IPS DF 4.7 (cell line): ENCODE data around the gene ERC2.

Source experiments
- DNase-seq: peaks from one replicate; pipeline ENCODE4 v3.0.0-alpha.2; 2013; ENCODE audit warnings: low spot score; ENCODE audit errors: extremely low read depth

ERC2 gene

DNA sequence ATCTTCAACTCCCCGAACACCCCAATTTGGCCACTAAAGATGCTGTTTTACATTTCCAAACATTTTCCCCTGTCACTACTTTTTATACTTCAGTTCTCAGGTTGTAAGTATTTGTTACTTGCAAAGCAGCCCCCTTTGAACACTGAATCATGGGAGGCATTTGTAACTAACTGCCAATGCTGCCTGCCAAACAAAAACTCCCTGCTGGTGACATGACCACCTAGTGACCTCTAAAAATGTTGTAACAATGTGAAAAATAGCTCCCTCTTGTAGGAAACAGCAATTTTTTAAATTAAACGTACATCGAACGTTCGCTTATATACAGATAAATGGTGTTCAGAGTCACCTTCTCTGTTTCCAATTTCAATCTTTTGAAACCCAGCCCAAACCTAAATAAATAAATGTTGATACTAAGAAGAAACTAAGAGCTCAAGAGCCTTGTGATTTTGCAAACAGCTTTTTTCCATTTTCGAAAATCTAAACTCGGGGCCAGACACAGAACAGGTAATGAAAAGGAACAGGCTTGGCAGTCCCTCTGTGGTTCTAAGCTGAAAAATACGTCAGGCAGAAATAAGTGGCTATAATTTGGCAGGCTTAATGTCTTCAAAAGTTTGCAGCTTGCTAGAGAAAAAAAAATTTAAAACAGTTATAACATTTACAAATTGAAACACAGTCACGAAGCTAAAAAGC lies 712.6 kb downstream of the ERC2 start:
- DNase-seq = no peak

DNA sequence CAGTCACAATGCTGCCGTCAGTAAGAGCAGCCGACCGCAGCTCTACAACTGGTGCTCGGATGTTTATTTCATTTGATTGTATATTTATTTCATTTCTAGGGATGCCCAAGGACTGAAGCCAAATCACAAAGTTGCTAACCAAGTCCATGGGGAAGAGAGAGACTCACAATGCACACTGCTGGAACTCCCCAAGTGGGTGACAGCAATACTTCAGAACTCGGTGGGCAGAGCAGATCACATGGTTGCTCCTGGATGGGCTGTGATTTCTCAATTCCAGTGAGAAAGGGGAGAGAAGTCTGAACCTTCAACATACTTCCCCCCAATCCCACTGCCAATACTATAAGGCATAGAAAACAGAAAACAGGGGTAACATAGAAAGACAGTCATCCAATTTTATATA lies 715.4 kb downstream of the ERC2 start:
- no peak for DNase-seq

DNA sequence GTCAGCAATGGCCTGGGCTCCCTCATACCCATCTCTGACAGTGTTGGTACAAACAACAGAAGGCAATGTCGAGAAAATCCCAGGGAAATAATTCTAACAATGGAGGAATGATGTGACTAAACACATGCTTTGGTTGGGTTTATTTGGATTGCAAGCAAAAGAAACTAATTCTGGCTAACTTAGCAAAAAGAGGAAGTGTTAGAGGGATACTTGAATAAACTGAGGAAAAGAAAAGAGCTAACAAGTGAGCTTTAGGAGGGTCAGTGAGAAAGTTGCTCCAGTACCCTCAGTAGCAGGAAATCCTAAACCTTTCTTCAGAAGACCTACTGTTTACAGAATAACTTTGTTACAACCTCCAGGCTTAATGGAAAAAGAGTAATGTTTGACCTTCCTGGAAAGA lies 716.5 kb downstream of the ERC2 start:
- DNase-seq = no peak

DNA sequence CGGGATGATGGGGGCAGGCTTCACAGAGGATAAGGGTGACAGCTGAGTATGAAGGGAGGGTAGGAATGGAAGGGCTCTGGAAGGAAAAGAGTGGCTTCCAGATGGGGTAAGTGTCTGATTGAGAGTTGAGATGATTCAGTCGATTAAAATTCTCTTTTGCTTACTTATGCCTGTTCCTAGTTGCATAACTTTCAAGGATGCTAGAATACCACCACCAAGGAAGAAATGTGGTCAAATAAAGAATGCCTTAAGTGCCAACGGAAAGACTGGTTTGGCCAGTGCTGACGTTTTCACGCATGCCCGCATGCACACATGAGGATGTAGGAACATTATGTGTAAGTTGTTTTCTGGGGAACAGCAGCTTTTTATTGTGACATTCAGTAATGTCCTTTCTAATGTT lies 717.7 kb downstream of the ERC2 start:
- no peak for DNase-seq

DNA sequence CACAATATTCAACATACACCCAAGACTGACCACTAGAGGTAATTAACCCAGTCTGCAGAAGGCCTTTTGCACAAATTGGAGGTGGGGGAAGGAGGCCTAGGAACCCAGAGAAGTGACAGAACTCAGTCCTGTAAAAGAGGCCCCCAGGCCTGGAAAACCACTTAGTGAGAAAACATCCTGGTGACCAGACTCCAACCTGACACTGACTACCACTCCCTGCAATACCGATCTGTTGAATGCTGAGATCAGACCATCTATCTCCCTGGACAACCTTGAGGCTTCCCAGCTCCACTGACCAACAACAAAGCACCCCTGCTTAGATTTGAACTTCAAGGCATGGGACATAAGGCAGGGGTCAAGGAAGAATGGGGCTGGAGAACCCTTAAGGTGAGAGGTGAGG lies 719.2 kb downstream of the ERC2 start:
- no peak for DNase-seq

DNA sequence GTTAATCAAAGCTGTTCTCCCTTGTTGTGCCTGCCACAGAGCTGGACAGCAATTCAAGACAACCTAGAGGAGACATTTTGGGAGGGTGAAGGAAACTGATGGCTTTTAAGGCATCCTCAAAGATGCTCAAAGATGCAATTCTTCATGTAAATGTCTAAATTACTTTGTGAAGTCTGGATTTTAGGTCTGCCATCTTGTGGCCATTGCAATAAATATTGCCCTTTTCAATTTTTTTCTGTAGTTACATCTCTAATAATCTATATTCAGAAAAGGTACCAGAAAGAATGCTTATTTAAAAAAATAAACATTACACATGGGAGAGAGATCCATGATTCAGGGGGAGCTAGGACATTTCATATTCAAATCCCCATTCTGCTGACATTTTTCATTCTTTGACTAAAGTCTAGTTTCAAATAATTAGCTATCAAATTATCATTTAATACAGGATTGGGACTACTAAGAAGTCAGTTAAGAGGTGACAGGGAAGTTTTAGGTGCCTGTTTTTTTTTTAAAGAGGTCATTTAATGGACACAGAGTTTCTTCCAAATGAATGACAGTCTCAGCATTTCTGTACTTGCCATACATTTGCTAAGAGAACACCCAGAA lies 721.4 kb downstream of the ERC2 start:
- DNase-seq = no peak

DNA sequence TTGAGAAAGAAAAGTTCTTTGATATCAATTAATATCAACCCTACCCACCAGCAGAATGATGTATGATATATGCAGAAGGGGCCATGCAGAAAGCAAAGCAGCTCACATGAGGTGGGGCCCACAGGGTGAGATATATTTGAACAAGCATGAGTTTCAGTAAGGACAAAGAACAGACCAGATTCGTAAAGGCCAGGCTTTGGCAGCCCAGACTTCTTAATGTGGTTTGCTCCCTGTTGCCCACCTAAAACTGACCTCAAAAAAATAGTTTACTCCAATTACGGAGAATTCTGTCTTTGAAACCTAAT lies 725.5 kb downstream of the ERC2 start:
- DNase-seq = no peak

DNA sequence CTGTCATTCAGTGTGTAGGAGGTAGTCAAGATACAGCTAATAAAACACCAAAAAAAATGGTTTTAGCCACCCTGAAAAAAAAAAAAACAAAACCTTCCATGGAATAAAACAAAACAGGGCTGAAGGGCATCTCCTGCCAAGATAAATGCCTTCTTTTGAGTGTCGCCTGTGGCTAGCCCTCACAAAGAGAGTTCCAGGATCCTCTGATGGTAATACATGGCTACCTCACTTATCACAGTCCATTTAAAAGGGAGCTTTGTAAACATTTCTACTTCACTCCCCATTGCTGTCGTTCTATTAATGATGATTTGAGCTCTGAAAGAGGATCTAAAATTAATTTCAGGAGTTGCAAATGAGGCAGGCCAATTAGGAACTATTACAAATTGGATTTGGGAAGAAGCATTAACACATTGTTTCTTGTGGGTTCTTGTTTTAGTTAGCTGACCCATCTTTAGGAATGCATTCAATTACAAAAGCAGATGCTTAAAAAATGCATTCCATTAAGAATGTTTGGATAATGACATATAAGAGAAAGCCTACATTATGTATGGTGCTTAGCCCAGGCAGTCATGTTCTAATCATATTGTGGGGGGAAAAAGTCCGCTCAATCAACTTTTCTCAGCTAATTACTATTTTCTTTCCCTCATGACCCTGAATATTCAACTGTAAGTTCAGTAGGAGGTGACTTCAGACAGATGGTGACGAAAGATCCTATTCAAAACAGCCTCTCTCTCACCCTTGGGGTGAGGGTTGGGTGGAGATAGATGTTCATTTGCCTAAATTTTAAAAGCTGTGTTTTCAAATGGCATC lies 726.0 kb downstream of the ERC2 start:
- no peak for DNase-seq

DNA sequence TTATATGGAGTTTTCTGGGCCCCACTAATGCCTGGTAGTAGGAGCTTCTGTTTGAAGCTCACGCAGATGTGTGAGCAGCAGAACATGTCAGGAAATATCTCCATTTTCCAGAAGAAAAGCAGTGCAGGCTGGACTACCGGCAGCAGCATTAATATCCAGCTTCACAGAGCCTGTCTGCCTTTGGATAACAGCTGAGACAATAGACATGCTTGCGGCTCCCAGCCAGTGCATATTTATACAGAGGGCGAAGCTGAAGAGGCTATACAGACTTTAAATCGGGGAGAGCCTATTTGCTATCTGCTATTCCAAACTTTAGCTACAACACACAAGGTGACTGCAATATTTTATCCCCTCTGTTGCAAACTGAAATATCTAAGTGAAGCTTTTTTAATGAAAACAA lies 731.1 kb downstream of the ERC2 start:
- no peak for DNase-seq

DNA sequence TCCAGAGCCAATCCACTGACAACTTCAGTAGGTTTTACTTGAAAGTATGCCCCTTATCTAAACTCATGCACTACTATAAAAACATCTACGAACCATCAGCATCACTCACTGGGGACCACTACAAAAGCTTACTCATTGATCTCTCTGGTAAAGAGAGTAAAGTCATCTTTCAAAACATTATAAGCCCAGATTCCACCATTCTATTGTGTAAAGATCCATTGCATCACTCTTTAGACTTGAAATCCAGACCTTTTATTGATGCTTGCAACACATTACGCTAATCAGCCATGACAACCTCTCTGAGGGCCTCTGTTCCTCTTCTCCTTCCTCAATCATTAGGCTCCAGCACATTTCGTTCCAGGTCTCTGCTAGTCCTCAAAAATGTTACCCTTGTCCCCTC lies 732.3 kb downstream of the ERC2 start:
- no peak for DNase-seq

DNA sequence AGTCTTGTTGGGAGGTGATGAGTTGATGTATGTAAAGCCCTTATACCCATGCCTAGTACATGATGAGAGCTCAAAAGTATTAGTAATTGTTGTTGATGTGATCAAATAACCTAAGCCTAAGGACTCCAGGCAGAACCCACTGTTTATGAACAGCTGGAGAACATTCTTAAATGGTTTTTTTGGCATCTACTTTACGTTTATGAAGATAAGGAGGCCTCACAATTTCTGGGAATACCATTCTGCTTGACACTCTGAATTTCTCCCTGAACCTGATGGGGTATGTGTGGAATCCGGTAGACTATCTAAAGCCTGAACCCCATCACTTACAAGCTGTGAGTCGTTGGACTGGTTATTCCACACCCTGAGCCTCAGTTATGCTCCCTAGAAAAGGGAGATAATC lies 736.5 kb downstream of the ERC2 start:
- no peak for DNase-seq

DNA sequence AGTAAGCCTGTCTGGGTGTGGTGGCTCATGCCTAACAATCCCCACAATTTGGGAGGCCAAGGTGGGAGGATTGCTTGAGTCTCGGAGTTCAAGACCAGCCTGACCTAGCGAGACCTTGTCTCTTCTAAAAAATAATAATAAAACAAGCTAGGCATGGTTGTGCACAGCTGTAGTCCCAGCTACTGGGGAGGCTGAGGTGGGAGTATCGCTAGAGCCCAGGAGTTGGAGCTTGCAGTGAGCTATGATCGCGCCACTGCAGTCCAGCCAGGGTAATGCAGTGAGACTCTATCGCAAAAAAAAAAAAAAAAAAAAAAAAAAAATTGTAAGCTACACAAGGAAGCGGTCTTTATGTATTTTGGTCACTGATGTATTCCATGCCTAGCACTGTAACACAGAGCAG lies 738.7 kb downstream of the ERC2 start:
- no peak for DNase-seq

DNA sequence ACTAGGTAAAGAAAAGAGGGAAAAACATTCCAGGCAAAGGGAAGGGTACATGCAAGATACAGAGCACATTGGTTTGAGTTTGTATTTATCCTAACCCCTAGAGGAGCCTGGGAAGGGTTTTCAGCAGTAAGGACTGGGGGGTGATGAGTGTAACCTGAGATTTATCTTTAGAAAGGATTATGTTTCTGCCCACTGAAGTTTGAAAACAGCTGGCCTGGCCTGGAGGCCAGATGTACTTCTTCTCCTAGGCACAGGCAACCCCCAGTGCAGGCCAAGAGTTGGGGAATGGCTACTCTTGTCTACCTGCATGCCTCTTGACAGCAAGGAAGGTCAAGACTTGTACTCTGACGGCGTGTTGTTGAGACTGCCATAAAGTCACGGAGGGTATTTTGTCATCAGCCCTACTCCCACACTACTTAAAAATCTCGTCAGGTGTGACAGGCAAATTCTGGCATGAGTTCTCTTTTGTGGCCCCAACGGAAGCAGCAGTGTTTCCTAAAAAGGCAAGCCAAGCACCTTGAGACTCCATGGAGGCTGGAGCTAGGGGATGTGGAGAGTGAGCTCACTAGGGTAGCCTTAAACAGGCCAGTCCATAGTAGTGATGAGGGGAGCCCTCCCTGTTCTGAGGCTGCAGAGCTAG lies 739.7 kb downstream of the ERC2 start:
- no peak for DNase-seq

DNA sequence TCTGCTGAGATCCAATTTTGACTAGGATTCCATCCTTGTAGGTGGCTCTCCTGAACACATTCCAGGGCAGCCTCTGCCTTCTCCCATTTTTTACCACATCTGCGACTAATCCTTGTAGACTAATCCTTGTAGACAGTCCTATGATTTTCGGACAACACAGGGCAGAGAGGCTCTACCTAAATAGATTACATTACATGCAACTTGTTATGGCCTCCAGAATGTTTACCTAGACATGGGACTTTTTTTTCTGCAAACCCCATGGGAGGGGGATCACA lies 741.8 kb downstream of the ERC2 start:
- no peak for DNase-seq

DNA sequence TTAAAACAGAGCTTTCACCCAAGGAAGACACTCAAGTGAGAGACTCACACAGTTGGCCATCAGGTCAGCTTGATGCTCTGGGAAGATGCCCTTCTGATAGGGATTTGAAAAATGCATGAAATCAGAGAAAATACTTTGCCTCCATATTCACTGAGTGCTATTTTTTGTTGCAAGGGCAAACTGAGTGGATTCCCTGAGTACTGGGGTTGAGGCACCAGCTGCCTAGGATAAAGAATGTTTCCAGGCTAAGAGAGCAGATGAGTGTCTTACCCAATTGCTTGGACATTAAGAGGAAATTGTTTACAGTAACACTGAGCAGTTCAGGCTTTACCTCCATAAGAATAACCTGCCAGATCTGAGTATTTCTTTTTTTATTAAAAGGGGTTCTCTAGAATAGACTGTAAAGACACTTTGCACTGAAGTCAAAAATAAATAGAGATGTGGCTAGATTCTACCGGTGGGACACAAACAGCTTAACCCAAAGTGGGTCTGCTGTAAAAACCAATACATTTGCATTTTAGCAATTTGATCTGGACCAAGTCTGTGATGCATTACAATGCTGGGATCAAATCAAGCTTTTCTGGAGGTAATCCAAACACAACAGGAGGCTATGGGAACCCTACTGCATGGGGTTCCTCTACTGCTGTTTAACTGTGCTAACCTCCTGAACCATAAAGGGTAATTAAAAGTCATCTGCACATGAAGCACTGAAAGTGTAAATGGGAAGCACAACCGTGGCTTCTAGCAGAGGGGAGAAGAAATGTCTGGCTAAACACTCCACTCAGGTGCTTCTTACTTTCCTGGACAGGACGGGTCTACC lies 742.4 kb downstream of the ERC2 start:
- no peak for DNase-seq

DNA sequence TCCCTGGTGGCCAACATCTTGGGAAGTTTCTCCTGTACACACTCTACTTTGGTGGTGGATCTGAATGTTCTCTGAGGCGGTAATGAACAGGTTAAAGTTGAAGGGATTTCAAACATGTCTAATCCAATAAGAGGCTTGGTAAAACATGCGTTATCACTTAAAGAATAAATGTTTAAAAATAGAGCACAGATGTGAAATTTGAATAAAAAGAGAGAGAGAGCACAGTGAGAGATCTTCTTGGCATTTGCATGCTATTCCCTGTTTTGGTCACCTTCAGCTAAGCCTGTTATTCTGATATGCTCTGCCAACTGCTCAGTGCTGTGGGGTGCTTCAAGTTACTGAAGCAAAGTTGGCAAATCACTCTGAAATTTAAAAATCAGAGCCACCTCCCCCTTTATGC lies 743.4 kb downstream of the ERC2 start:
- DNase-seq = no peak

DNA sequence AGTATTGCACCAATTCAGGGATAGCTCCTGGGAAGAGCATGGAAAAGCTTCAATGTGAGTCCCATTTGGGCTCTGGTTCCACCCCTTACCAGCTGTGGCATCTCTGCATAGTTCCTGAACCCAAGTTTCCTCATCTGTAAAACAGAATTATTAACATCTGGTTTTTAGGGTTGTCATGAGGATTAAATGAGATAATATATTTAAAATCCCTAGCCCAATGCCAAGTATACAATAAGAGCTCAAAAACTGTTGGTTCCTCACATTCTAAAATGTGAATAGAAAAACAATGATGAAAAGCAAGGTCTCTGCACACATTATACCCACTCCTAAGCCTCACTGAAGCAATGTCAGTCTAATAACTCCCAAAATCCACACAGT lies 743.9 kb downstream of the ERC2 start:
- no peak for DNase-seq

DNA sequence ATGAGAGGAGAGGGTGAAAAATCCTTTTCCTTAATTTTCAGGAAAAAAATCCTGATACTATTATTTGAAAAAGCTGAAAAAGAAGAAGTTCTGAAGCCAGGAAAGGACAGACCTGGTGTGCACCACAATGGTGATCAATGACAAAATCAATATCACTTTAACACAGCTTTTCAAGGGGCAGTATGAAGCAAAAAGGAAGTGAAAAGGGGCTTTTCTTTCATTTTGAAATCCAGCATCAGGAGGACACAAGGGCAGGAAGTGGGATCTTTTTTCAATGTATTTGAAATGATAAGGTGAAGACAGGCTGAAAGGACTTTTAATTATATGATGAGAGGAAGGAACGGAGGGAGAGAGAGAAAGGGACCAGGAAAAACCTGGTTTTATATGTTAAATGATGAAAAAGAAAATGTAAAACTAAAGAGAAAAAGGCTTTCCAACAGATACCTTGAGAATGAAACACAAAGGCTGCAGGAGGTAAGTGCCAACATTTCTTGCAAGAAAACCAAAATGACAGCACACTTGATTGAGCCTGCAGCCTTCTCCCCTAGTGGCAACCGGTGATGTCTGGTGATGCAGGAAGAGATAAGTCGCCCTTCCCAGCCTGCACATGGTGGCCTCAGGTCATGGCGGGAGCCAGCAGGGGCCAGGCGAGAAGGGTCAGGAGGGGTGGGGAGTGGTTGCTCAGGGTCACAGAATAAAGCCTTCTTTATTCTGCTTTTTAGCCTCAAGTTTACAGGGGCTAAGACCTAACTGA lies 744.4 kb downstream of the ERC2 start:
- no peak for DNase-seq

DNA sequence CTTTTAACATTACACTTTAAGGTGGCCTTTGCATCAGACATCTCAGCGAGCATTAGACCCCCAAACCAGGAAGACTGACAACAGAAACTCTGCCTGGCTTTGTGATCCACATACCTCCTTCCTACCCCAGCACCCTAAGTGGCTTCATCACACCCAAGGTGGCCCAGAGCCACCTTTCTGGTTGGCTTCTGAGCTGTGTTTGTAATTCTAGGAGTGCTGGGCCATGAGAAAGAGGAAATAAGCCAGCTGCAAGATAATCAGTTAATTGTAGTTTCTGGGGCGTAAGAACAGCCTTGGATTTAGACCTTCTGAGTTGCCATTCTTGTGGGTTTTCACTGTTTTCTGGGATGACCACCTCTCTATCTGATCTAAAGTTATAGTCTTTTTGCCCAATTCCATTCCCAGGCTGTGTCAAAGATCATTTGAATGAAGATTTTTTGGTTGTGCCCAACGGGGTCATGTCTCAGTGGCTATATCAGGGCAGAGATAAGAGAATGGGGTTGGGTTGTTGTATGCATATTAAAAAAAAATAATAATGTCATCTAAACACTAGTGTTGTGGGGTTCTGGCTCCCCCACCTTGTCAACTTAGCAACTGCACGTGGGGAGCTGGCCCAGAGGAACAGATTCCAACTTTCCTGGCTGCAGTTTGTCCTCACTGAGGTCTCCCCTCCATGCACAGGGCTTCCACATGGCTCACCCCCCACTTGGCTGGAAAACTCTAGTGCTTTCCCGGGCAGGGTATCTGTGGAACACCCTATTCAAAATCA lies 746.4 kb downstream of the ERC2 start:
- DNase-seq = no peak

DNA sequence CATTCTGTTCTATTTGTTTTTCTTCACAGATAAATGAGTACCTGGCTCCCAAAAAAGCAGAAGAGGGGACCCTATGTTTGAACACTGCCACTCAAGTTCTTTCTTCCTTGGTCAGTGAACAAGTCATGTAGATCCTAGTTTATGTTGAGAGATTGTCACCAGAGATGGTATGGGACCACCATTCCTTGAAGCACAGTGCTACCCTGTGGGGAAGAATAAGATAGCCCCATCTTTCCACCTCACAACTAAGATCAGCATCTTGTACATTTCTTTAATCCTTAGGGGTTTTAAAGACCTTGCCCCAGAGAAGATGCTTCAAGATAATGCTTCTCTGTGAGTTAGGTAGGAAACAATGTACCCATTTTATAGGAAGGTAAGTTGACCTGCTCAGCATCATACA lies 747.7 kb downstream of the ERC2 start:
- no peak for DNase-seq
